GM21447 (cell line): ENCODE data around the gene DPF1.

Experiments used
- ATAC-seq: cut with Tn5 transposase; IDR thresholded peaks from one replicate; pipeline ENCODE4 v1.9.1; 2021; ENCODE audit not compliant: unreplicated experiment

DPF1 gene

DNA sequence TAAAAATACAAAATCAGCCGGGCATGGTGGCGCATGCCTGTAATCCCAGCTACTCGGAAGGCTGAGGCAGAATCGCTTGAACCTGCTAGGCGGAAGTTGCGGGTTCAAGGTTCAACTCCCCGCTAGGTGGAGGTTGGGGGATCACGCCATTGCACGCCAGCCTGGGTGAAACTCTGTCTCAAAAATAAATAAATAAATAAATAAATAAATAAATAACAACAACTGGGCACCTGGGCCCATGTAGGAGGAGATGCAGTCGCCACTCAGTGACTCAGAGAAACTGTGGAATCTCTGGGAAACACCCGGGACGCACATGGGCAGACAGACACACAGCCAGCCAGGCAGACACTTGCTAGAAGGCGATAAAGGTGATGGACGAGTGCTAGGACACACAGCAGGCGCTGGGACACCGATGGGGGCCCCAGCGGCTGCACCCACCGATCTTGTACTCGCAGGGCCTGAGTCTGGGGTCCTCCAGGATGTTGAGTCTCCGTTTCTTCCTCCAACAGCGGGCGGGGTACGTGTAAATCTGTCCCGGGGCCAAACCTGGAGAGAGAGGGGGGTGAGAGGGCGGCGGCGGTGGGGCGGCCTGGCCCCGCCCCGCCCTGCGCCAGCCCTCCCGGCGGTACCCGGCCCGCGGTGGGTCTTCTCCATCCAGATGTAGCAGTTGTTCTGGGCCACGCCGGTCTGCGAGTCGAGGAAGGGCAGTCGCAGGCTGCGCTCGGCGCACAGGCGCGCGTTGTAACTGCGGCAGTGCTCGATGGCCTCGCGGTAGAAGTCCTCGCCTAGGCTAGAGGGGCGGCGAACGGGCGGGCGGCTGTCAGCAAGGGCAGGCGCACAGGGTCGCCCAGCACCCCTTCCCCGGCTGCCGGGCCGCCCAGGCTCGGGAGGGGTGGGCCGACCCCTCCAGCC, 1.8 kb downstream of the DPF1 start:
- no peak for ATAC-seq

DNA sequence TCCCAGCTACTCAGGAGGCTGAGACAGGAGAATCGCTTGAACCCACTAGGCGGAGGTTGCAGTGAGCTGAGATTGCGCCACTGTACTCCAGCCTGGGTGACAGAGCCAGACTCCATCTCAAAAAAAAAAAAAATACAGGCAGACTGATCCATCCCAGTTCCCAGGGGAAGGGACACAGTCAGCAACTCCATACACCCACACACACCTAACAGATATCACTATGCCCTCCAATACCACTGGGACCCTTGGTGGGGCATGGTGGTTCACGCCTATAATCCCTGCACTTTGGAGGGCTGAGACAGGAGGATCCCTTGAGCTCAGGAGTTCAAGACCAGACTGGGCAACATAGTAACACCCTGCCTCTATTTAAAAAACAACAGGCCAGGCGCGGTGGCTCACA, 2.6 kb downstream of the DPF1 start:
- no peak for ATAC-seq

DNA sequence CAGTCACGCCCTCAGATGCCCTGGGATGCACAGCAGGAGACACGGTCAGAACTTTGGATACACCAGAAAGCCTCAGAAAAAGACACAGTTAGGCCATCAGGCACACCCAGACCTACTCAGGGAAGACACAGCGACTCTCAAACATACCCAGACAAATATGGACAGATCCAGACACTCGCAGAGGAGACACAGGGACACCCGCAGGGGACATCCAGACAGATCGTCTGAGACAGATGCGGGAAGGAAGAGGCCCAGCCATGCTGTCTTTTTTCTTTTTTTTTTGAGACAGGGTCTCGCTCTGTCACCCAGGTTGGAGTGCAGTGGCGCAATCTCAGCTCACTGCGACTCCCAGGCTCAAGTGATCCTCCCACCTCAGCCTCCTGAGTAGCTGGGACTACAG, 4.8 kb downstream of the DPF1 start:
- ATAC-seq, result no peak

DNA sequence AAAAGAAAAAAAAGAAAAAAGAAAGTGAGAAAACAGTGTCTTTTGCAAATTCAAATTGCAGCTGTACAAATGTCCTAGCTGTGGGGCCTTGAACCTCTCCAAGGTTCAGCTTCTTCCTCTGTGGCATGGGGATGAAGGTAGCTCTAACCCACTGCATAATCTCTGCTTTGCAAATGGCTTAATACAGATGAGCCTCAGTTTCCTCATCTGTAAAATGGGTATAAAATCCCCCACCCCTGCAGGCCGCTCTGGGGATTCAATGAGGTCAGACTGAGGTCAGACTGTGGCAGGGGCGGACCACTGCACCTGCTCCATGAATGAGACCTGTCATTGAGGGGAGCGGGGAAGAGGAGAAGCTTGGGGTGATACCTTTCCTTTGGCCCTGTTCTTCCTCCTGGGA, 5.8 kb downstream of the DPF1 start:
- no peak for ATAC-seq

- ATAC-seq, result no peak
Measured at GRCh38 chr19:38216785-38217641, 7.0 kb downstream of the DPF1 start.

DNA sequence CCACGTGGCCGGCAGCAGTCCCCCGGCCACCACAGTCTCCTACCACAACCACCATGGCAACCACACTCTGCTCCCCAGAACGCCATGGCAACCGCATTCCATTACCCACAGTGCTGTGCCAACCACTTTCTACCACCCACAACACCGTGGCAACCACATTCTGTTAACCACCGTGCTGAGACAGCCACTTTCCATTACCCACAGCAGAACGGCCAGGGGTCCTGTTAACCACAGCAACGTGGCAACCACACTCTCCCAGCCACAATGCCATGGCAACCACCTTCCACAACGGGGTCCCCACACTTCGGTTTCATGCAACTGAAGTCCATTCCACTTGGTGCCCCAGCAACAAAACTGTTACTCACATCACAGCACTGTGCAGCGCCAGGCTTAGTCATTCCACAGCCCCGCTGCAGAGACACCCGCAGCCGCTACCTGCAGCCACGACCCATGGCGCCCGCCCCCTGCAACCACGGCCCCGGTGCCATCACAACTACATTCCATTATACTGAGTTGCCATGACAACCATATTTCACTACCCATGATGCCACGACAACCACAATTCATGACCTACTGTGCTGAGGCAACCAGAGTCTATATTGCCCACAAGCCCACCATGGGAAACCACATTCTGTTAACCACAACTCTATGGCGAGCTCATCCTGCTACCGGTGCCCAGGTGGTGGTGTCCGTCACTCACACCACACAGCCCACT, 10.0 kb downstream of the DPF1 start:
- no peak for ATAC-seq

GRCh38 chr19:38213469-38213868, 10.6 kb downstream of the DPF1 start:
- ATAC-seq, result no peak

DNA sequence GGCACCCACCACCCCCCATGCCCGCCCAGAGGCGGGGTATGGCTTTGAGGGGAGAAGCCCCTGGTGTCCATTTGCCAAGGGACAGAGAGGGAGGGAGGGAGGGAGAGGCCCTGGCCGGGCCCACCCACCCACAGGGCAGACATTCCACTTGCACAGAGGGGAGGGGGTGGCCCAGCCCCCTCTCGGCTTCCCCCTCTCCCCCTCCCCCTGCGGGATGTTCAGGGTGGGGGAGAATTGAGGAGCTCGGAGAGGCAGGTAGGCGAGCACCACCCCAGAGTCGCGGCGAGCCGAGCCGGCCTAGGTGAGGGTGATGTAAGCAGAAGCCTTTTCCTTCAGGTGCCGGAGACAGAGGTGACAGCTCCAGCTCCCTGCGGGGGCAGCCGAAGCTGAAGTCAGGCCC, 12.3 kb downstream of the DPF1 start:
- ATAC-seq, result no peak

DNA sequence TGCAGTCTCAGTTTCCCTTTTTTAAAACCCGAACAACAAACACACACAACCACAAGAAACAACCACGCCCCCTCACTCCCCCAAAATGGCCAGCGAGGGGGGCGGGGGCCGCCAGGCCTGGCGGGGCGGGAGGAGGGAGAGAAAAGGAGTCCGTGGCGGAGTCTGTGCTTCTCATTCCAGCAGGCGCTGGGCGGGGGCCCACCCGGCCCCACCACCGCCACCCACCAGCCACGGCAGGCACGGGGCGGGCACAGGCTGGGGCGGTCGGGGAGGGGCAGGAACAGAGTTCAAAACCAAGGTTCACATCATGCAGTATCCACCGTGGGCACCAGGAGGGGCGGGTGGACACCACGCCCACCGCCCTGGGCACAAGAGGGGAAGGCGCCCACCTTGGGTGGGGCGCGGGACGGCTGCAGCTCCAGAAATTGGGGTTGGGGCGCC, 12.9 kb downstream of the DPF1 start:
- ATAC-seq, result no peak

- ATAC-seq, result no peak
Measured at GRCh38 chr19:38210458-38210987, 13.5 kb downstream of the DPF1 start.

GRCh38 chr19:38209671-38210457, 14.2 kb downstream of the DPF1 start:
- no peak for ATAC-seq

GRCh38 chr19:38209152-38209551, 14.9 kb downstream of the DPF1 start:
- ATAC-seq, result no peak

DNA sequence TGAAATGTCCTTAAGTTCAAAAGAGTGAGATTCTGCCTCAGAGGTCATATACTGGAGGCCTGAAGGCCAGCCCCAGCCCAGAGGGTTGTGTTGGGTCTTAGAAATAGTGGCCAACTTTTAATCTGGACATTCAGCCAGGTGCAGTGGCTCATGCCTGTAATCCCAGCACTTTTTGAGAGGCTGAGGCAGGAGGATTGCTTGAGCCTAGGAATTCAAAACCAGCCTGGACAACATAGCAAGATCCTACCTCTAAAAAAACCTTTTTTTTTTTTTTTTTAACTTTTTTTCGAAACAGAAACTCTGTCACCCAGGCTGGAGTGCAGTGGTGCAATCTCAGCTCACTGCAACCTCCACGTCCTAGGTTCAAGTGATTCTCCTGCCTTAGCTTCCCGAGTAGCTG, 15.5 kb downstream of the DPF1 start:
- no peak for ATAC-seq

GRCh38 chr19:38207543-38207942, 16.5 kb downstream of the DPF1 start:
- no peak for ATAC-seq

DNA sequence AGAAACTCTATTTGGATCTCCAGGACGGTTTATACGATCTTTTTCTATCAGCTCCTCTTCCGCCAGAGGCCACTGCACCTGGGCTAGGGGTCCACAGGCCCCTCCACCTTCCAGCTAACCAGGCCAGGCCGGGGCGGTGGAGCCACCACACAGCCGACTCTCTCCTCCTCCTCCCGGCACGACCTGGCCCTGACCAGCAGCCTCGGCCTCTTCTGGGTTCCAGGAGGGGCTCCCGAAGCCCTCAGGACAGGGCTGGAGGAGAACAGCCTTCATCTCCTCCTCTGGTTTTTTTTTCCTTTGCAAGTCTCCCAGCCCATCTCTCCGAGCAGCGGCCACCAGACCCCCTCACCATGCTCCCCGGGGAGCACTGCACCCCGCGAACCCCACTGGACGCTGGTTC, 17.1 kb downstream of the DPF1 start:
- no peak for ATAC-seq

DNA sequence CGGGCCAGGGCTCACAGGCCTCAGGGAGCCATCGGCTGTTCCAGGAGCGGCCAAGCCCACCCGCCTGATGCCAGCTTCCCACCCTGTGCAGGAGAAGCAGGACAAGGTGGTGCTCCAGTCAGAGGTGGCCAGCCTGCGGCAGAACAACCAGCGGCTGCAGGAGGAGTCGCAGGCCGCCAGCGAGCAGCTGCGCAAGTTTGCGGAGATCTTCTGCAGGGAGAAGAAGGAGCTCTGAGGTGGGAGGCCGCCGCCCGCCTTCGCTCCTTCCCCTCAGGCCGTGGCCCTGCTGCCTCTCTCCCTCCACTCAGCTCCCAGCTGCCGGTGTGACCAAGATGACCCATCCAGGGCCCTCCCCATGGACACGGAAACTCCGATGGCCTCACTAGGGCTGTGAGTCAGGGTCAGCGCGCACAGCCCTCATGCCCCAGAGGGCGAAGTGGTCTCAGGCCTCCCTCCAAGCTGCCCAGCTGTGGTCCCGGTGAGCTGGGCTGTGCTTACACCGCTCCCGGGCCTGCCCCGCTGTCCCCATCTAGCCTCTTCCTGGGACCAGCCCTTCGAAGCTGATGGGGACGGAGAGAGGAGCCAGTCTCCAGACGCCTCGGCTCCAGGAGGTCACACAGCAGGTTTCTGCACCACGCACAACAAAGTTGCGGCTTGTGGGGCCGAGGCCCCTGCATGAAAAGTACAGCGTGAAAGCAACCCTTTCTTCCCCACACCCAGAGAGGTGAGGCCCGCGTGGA, 17.8 kb downstream of the DPF1 start:
- no peak for ATAC-seq

DNA sequence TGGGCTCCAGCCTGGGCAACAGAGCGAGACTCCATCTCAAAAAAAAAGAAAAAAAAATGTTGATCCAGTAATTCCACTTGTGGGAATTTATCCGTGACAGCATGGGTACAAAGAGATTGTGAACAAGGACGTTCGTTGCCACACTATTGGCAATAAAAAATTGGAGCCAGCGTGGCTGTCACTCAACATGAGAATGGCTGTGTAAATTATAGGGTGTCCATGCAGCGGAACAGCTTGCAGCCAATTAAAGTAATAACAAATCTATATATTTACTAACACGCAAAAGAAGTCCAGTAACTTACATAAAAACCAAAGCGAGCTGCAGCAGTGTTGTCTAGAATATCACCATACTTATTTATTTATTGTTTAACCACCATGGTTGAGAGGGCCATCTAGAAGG, 19.3 kb downstream of the DPF1 start:
- no peak for ATAC-seq

DNA sequence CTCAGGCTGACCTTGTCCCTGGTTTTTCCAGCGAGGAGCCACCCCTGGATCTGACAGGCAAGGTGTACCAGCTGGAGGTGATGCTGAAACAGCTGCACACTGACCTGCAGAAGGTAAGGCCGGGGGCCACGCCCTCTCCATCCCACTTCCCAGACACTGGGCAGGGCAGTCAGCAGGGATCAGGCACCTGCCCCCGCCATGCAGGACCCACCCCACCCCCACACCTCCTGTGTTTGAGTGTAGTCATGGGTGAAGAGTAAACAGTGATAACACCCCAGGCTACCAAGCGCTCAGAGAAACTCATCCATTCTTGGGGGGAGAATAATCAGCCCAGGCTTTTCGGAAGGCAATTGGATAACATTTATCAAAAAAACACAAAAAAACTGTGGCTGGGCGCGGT, 19.9 kb downstream of the DPF1 start:
- no peak for ATAC-seq

DNA sequence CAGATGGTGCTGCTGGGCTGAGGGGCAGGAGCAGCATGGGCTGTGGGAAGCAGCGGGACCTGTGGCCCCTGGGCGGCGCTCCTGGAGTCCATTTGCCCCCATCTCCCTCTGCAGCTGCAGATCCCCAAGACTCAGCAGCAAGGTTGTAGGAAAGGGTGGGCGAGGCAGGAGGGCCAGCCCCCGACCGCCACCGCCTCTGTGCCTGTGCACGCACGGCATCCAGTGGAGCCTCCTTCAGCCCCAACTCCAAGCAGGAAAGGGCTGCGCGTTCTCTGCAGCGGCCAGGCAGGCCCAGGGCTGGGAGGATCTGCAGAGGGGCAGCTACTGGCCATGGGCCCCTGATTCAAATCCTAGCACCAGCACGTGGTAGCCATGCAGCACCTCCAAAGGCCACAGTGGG, 20.8 kb downstream of the DPF1 start:
- no peak for ATAC-seq

DNA sequence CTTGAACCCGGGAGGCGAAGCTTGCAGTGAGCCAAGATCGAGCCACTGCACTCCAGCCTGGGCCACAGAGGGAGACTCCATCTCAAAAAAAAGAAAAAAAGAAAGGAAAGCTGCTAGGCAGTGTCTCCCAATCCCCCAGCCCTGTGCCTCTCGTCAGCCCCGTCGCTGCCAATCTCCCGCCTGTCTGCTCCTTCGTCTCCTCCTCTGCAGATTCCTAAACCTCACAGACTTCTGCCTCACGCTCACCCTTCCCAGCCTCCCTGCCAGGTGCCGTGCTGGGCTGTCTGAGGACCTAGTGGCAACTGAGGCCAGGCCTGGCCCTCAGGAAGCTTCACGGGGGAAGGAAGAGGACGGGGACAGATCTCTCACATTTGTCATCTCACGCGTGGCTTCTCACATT, 21.5 kb downstream of the DPF1 start:
- ATAC-seq, result no peak
